ENCODE data around the gene ZNF285.
A peak's percentile ranks its signal among the peaks of the same experiment; 100 is the strongest.
"Not testable (repeated sequence)": the region's sequence is repeated elsewhere in the genome, so short reads cannot be mapped to it uniquely, and the experiment has no call there.

The ZNF285 gene

DNA sequence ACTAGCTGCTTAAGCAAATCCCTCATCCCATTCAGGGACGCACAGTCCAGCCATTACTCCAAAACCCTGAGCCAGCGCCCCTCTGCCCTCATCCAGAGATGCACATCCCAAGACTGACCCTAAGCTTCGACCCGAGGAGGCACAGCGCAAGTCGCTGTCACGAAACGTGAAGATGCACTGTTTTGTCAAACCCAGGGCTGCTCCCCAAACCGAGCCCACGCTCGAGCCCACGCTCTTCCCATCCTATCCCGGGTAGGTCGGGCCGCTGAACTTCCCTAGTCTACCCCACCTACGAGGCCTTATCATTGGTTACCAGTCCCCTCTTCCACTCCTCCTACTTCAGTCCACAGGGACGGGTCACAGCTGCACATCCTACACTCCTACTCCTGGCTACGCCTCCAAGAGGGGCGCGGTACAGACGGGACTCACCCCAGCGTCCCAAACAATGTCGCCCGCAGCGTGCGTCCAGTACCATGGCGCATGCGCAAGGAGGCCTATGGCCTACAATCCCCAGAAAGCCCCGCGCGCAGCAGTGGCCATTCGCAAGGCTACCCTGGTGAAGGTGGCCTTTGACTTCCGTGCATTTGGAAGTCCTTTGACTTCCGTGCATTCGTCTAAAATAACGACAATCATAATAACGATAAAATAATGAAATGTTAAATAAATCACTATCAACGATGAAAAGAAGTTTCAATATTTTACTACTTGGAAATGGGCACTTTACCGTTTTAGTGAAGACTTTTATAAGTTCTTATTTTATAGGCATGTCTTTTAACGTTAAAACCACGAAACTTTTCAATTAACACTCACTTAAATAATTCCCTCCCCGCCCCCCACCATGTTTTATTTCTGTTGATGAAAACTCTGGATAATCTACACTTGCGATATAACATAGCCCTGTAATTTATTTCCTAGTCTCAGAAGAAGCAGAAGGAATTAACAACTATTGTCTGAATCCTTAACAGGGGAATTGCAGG lies at the start of gene ZNF285:
Gene ZNF285, minus strand, starts transcription at position 470 of the 977 bp plus-strand sequence. CDS start 4,395 bp downstream, outside the sequence.
- H3K27ac Mint-ChIP-seq: peak within 1 kb of the TSS; percentile 72
- peaks cover 2% of the 10 kb centered on the region for H3K27me3 Mint-ChIP-seq
- peak within 1 kb of the TSS; percentile 79 for H3K4me3 Mint-ChIP-seq
- H3K9me3 Mint-ChIP-seq: peaks cover 66% of the 10 kb centered on the region
- peaks cover 9% of the 10 kb centered on the region for H3K4me1 Mint-ChIP-seq (ENCODE audit: low read depth)
- intact Hi-C loops (cut with micrococcal nuclease): loop anchor here (10.0 kb wide), 1 partner anchor 103 kb away; the partner anchor contains the start of gene ZNF180
- peaks cover 23% of the 10 kb centered on the region for H3K36me3 Mint-ChIP-seq (ENCODE audit: low read depth)

DNA sequence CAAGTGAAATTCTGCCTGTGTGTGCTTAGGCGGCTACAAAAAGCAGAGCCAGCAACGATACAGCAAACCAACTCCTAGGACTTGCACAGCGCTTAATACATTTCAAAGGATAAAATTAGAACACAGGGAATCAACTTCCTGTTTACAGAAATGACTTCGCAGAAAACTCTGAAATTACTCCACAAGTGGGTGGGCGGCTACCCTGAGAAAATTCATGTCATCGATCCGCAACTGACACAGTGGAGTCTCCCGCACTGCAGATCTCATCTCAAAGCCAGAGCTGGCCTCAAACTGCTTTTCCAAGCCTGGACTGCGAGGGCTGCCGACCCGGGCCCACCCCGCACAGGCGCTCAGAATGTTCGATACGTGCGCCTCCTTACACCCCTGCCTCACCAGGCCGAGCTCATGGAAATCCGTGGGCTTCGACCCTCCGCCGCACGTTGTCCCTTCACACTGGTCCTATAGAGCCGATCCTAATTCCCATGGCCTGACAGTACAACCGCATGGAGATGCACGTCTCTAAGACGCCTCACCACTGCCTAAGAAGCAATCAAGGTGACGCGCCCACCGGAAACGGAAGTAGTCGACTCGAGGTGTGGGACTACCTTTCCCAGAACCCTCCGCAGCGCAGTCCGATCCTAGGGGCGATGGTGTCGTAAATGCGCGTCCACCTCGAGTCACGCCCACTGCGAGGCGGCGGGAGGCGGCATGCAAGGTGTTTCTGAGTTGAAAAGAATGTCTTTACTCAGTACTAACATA lies 46.7 kb upstream of the ZNF285 start, which contains the start of gene ZNF229:
Gene ZNF229, minus strand, starts transcription at position 557 of the 759 bp plus-strand sequence. CDS start 5,625 bp downstream, outside the sequence.
- H3K9me3 Mint-ChIP-seq: peaks cover 85% of the 10 kb centered on the region
- peaks cover 5% of the 10 kb centered on the region for H3K4me1 Mint-ChIP-seq (ENCODE audit: low read depth)
- peak within 1 kb of the TSS; percentile 80 for H3K4me3 Mint-ChIP-seq
- intact Hi-C loops (cut with micrococcal nuclease): no loop called here
- peak within 1 kb of the TSS; percentile 56 for H3K27ac Mint-ChIP-seq
- peaks cover 4% of the 10 kb centered on the region for H3K27me3 Mint-ChIP-seq
- peaks cover 22% of the 10 kb centered on the region for H3K36me3 Mint-ChIP-seq (ENCODE audit: low read depth)

DNA sequence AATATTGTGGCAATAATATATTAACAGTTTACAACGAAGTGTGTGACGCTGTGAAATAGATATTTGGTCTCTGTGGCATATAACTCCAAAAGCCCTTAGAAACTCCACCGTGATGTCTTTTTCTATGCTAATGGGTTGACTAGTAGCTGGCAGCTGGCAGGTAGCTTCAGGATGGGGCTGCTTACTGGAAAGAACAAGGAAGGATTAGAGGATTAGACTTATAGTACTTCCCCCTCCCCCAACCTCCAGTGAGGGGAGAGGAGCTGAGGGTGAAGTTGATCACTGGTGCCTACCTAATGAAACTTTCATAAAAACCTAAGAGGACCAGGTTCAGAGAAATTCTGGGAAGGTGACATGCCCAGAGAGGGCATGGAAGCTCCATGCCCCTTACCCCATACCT lies 37.0 kb upstream of the ZNF285 start:
- Mint-ChIP-seq H3K4me1 (ENCODE audit: low read depth) (no peaks in the 10 kb centered on the region), H3K27ac (no peak overlapping the region), H3K27me3 (no peaks in the 10 kb centered on the region), H3K36me3 (ENCODE audit: low read depth) (no peaks in the 10 kb centered on the region), H3K9me3 (peaks cover 86% of the 10 kb centered on the region), H3K4me3 (no peak overlapping the region)
- intact Hi-C loops (cut with micrococcal nuclease): no loop called here

DNA sequence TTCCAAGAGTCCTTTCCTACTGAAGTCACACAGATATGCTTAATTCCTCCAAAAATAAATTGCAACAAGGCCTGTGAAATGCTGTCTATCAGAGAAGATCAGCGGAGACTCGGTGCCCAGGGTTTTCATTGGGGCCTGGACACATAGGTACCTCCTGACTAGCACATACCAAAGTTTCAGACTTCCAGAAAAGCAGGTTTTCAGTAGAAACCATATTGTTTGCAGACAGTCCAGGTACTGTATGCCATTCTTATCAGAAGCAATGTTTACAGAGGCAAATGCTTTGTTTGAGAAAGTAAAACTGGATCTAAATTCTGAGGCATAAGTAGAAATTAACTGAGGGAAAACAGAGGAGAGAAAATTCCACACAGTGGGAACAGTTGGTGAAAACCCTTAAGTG lies 34.0 kb upstream of the ZNF285 start:
- no peaks in the 10 kb centered on the region for H3K4me1 Mint-ChIP-seq (ENCODE audit: low read depth)
- H3K4me3 Mint-ChIP-seq: no peak overlapping the region
- H3K27me3 Mint-ChIP-seq: no peaks in the 10 kb centered on the region
- H3K9me3 Mint-ChIP-seq: peaks cover 90% of the 10 kb centered on the region
- intact Hi-C loops (cut with micrococcal nuclease): no loop called here
- peaks cover 2% of the 10 kb centered on the region for H3K36me3 Mint-ChIP-seq (ENCODE audit: low read depth)
- H3K27ac Mint-ChIP-seq: no peak overlapping the region

DNA sequence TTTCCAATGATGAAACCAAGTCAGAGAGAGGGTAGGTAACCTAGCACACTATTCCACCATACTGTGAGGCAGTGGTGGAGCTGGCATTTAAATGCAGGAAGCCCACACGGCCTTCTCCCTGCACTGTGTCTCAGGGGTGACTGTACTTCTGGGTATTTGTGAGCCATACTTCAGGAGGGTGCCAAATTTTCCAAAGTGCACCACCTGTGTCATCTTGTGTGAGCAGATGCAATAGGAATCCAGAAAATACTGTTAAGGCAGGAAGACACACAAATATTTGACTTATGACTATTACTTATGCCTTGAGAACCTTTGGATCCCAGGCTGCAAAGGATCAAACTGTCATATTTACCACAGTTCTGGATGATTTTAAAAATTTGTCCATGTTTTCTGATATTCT lies 29.5 kb upstream of the ZNF285 start:
- intact Hi-C loops (cut with micrococcal nuclease): no loop called here
- peaks cover 14% of the 10 kb centered on the region for H3K36me3 Mint-ChIP-seq (ENCODE audit: low read depth)
- no peak overlapping the region for H3K27ac Mint-ChIP-seq
- H3K4me3 Mint-ChIP-seq: no peak overlapping the region
- H3K27me3 Mint-ChIP-seq: no peaks in the 10 kb centered on the region
- no peaks in the 10 kb centered on the region for H3K4me1 Mint-ChIP-seq (ENCODE audit: low read depth)
- H3K9me3 Mint-ChIP-seq: peaks cover 96% of the 10 kb centered on the region

DNA sequence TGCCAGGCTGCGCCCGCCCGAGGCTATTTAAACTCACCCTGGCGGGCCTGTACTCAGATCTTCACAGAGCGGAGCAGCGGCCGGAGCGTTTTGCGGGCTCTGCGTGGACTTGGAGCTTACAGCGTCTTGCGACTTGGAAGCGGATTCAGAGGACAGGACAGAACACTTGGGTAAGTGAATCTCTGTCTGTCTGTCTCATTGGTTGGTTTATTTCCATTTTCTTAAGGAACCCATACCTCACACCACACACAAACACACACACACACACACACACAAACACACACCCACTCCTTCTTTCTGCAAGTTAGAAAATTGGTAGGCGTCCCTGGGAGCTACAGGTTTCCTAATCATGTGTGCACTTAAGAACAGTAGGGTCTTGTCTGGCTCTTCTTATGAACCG lies 14.1 kb upstream of the ZNF285 start:
- intact Hi-C loops (cut with micrococcal nuclease); H3K4me1 Mint-ChIP-seq (ENCODE audit: low read depth); H3K4me3 Mint-ChIP-seq; H3K27ac Mint-ChIP-seq; H3K36me3 Mint-ChIP-seq (ENCODE audit: low read depth); H3K27me3 Mint-ChIP-seq: not testable (repeated sequence)
- H3K9me3 Mint-ChIP-seq: peaks cover 36% of the 10 kb centered on the region

DNA sequence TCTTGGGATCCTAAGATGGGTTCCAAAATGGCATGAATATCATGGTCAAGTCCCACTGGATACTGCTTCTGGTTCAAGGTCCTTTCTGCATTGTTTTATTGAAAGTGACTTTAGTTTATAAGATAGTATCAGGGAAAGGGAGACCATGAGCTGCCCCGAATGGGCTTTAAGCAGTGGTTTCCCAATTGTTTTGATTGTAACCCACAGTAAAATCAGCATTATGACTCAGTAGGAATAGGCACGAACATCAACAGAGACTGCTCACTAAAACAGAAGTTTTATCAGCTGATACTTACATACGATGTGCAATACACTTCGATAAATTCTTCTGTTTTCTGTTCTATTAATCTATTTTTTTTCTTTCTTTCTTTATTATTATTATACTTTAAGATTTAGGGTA lies 12.1 kb downstream of the ZNF285 start:
- intact Hi-C loops (cut with micrococcal nuclease); H3K4me3 Mint-ChIP-seq; H3K27ac Mint-ChIP-seq; H3K4me1 Mint-ChIP-seq (ENCODE audit: low read depth); H3K27me3 Mint-ChIP-seq: not testable (repeated sequence)
- peaks cover 26% of the 10 kb centered on the region for H3K36me3 Mint-ChIP-seq (ENCODE audit: low read depth)
- peaks cover 76% of the 10 kb centered on the region for H3K9me3 Mint-ChIP-seq

DNA sequence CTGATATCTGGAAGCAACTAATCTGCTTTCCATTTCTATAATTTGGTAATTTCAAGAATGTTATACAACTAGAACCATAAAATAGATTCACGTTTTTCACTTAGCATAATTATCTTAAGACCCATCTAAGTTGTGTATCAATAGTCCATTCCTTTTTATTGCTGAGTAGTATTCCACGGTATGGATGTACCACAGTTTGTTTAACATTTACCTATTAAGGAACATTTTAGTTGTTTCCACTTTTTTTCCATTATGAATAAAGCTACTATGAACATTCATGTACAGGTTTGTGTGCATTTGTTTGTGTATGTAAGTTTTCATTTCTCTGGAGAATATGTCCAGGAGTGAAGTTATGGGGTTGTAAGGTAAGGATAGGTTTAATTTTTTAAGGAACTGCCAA lies 26.6 kb downstream of the ZNF285 start:
- Mint-ChIP-seq H3K4me1 (ENCODE audit: low read depth) (no peaks in the 10 kb centered on the region), H3K4me3 (no peak overlapping the region), H3K9me3 (peaks cover 59% of the 10 kb centered on the region), H3K36me3 (ENCODE audit: low read depth) (no peaks in the 10 kb centered on the region), H3K27ac (no peak overlapping the region), H3K27me3 (no peaks in the 10 kb centered on the region)
- intact Hi-C loops (cut with micrococcal nuclease): no loop called here

DNA sequence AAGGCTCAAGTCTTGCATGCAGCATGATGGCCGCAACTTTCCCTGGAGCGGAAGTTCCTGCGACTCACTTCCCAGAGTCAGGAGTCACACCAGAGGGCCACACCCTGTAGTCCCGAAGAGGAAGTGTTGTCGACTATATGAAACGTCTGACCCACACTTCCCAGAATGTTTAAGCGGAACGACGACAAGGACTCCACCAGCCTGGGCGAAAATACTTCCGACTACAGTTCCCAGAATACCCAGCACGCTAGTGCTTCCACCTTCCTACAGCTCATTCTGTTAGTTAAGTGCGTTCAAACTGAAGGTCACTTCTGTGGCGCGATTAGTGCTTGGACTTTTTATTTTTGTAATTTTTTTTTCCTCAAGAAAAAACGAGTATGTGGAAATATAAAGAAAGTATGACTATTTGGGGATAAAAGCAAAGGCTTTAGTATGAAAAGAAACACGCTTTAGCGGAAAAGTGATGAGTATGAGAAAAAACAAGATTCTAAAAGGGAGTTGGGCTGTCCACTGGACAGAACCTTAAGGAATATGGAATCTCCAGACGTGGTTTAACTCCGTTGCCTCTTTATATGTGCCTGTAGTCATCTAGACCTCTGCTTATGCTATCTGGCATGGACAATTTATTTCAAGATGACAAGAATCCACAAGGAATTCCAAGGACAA lies 29.5 kb downstream of the ZNF285 start:
- no peaks in the 10 kb centered on the region for H3K36me3 Mint-ChIP-seq (ENCODE audit: low read depth)
- intact Hi-C loops (cut with micrococcal nuclease): no loop called here
- H3K27me3 Mint-ChIP-seq: no peaks in the 10 kb centered on the region
- H3K9me3 Mint-ChIP-seq: peaks cover 58% of the 10 kb centered on the region
- no peak overlapping the region for H3K4me3 Mint-ChIP-seq
- no peaks in the 10 kb centered on the region for H3K4me1 Mint-ChIP-seq (ENCODE audit: low read depth)
- no peak overlapping the region for H3K27ac Mint-ChIP-seq

DNA sequence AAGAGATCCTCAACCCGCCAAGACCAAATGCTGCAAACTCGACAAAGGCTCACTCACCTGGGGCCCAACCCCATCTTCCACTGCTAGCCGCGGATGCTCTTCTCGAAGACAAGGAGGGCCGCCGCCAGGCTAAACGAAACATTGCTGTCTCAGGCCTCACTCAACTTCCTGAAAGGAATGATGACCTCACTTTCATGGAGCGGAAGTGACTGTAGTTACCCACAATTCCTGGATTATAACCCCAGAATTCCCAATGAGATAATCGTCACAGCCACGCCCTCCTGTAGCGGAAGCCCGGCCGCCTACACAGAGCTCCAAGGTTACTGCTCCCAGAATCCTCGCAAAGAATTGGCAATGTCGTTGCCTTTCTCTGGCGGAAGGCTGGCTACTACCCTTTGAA lies 34.4 kb downstream of the ZNF285 start:
- H3K9me3 Mint-ChIP-seq: peaks cover 49% of the 10 kb centered on the region
- H3K36me3 Mint-ChIP-seq (ENCODE audit: low read depth): no peaks in the 10 kb centered on the region
- H3K27ac Mint-ChIP-seq: no peak overlapping the region
- no peak overlapping the region for H3K4me3 Mint-ChIP-seq
- no peaks in the 10 kb centered on the region for H3K4me1 Mint-ChIP-seq (ENCODE audit: low read depth)
- intact Hi-C loops (cut with micrococcal nuclease): no loop called here
- no peaks in the 10 kb centered on the region for H3K27me3 Mint-ChIP-seq

DNA sequence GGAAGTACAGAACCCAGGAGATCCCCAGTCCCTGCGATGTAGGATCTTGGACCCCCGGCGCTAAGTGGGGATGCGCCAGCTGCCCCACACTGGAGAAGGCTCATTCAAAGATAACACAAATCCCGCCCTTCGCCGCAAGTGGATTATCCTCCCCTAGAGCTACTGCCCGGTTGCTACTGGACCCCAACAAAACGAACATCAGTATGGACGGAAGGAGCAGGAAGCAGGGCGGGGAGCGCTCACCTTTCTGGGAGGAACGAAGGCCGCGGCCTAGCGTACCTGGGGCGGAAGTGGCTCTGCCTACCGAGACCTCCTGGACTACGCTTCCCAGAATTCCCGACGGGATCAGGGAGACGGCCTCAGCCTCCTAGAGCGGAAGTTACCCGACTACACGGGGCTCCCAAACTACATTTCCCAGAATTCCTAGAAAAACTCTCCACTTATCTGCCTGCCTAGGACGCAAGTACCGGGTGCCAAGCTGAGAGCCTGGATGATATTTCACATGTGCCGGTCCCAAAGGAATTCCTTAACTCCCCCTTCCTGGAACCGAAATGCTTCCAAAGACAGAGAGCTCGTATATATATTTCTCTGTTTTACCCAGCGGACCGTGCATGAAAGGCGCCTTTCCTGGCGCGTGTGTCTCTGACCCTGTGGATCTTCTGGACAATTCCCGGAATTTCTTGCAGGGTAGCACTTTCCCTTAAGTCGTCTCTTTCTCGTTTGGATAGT lies 44.9 kb downstream of the ZNF285 start, which contains the start of gene ZNF112:
Gene ZNF112, minus strand, starts transcription at position 298 of the 729 bp plus-strand sequence. CDS start 16,141 bp downstream, outside the sequence.
- Mint-ChIP-seq H3K36me3 (ENCODE audit: low read depth) (peaks cover 18% of the 10 kb centered on the region), H3K9me3 (peaks cover 47% of the 10 kb centered on the region), H3K4me1 (ENCODE audit: low read depth) (peaks cover 14% of the 10 kb centered on the region), H3K4me3 (peak within 1 kb of the TSS; percentile 80), H3K27me3 (peaks cover 2% of the 10 kb centered on the region), H3K27ac (peak within 1 kb of the TSS; percentile 58)
- intact Hi-C loops (cut with micrococcal nuclease): loop anchor here (5.0 kb wide), 1 partner anchor 54 kb away; no protein-coding TSS in a partner anchor

DNA sequence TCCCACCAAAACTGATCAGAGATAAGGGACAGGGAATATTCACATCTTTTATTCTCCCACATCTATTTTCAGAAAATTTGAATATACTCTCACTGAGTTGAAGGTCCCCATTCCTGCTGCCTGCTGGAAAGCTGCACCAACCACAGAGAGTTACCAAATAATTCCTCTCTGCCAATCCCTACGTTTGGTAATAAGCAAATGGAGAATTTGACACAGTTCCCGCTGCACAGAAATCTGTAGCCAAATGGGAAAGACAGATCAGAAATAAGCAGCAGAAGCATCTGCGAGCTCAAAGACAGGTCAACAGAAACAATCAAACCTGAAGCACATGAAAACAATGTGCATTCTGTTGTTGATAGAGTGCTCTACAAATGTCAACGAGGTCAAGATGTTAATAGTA lies 54.9 kb downstream of the ZNF285 start:
- Mint-ChIP-seq H3K4me1 (ENCODE audit: low read depth) (no peaks in the 10 kb centered on the region), H3K27ac (no peak overlapping the region), H3K36me3 (ENCODE audit: low read depth) (peaks cover 7% of the 10 kb centered on the region), H3K4me3 (no peak overlapping the region), H3K9me3 (peaks cover 65% of the 10 kb centered on the region), H3K27me3 (no peaks in the 10 kb centered on the region)
- intact Hi-C loops (cut with micrococcal nuclease): no loop called here

DNA sequence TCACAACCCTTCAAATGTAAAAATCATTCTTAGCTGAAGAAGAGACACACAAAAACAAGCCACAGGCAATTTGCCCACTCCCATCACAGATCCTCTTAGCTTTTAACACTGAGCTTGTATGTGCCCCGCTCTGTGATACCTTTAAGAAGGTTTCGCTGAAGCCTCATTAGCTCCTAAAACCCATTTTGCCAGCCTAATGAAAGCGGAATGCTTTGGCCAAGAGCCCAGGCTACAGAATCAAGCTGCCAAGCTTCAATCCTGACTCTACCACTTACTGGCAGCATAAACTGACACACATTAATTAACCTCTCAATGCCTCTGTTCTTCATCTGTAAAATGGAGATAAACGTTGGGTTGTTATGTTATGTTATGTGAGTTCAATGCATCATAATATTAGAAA lies 55.4 kb downstream of the ZNF285 start:
- no peak overlapping the region for H3K4me3 Mint-ChIP-seq
- H3K27me3 Mint-ChIP-seq: no peaks in the 10 kb centered on the region
- H3K36me3 Mint-ChIP-seq (ENCODE audit: low read depth): peaks cover 6% of the 10 kb centered on the region
- no peak overlapping the region for H3K27ac Mint-ChIP-seq
- peaks cover 65% of the 10 kb centered on the region for H3K9me3 Mint-ChIP-seq
- intact Hi-C loops (cut with micrococcal nuclease): no loop called here
- H3K4me1 Mint-ChIP-seq (ENCODE audit: low read depth): no peaks in the 10 kb centered on the region
